HG02943 (cell line): ENCODE measurements around the gene DQX1.
"Not testable (repeated sequence)": the region's sequence is repeated elsewhere in the genome, so short reads cannot be mapped to it uniquely, and the experiment has no call there.

Source experiments
- ATAC-seq: cut with Tn5 transposase; IDR thresholded peaks from one replicate; pipeline ENCODE4 v1.9.1; 2021; ENCODE audit warnings: mild to moderate bottlenecking, low read depth, moderate library complexity; ENCODE audit not compliant: unreplicated experiment

The DQX1 gene, protein sequence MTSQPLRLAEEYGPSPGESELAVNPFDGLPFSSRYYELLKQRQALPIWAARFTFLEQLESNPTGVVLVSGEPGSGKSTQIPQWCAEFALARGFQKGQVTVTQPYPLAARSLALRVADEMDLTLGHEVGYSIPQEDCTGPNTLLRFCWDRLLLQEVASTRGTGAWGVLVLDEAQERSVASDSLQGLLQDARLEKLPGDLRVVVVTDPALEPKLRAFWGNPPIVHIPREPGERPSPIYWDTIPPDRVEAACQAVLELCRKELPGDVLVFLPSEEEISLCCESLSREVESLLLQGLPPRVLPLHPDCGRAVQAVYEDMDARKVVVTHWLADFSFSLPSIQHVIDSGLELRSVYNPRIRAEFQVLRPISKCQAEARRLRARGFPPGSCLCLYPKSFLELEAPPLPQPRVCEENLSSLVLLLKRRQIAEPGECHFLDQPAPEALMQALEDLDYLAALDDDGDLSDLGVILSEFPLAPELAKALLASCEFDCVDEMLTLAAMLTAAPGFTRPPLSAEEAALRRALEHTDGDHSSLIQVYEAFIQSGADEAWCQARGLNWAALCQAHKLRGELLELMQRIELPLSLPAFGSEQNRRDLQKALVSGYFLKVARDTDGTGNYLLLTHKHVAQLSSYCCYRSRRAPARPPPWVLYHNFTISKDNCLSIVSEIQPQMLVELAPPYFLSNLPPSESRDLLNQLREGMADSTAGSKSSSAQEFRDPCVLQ

DNA sequence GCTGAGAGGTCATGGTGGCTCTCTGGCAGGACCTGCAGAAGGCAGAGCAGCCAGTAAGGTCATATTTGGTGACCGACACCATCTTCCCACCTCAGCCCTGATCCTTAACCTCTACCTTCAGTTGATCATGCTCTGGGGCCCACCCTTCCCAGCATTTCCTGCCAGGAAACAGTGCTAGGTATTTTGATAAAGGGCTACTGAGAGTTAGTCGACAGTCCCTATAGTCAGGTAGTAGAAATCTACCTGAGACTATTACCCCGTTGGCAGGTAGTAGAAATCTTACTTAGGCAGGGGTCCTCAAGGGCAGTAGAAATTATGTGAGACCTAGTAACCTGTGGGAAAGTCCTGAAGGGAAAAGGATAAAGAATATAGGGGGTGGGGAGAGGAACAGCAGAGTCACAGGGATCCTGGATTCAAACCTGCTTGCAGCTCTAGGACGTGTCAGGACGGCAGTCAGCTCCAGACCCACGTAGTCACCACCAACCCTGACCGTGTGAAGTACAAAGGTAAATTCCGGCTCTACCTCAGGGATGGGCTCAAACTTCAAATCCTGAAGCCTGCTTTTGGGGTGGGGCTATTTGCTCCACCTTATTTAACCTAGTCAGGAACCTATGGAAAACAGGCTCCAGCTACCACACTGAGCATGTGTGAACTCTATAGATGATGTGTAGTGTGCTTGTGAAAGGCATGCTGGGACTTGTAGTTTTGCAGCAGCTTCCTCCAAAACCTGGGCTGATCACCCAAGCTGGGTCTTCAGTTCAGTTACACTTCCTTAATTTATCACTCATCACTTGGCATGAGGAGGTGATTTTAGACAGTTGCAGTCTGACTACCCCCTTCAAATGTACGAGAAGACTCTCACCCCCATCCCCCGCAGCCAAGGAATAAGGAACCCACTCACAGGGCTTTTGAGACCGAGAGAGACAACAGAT lies at the start of gene DQX1:
Gene DQX1 (minus strand): TSS at position 515 of the 932 bp plus-strand sequence. CDS start 502 bp downstream, at position 13.
- ATAC-seq, result no peak

DNA sequence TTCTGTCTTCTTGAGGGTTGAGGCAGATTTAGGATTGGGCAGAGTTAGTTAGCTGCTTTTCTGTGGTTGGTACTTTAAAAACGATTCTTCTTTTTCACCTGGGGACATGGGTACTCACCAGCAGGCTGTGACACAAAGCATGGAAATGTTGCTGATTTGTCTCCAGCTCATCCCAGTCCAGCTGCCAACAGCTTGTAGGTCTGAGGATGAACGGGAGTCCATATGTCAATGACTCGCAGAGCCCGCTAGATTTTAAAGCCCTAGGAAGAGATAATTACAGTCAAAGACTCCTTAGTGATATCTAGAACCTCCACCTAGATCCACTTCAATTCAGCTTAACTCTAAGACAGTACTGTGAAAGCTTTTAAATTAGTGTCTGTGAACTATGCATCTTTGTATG lies 49.3 kb upstream of the DQX1 start:
- no peak for ATAC-seq

DNA sequence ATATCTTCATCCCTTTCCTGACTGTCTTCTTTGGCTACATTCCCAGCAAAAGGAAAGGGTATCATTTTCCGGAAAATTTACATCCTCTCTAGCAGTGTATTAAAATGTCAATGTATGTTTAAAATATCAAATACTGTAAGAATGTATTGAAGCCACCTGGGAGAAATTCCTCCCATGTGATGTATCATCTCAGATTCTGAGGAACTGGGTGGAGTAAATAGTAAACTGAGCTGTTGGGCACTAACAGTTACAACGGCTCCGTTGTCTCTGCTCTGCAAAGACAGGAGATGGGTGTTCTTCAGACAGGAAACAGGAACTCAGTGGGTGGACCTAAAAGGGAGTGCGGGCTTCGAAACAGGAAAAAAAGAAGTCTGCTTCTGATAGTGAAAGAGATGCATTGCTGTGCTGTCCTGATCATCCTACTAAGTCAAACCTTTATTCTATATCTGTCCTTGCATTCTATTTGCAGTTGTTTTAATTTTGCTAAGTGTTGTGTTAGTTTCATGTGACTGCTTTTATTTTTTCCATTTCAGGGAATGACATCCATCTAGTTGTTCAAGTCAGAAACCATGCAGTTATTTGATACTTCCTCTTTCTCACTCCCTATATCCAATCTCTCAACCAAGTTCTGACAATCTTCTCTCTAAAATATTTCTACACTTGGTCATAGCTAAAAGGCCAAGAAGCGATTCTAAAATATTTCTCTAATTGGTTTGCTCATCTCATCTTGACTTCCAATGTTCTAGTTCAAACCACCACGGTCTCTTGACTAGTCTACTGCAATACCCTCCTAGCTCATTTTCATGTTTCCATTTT lies 47.9 kb upstream of the DQX1 start:
- no peak for ATAC-seq

DNA sequence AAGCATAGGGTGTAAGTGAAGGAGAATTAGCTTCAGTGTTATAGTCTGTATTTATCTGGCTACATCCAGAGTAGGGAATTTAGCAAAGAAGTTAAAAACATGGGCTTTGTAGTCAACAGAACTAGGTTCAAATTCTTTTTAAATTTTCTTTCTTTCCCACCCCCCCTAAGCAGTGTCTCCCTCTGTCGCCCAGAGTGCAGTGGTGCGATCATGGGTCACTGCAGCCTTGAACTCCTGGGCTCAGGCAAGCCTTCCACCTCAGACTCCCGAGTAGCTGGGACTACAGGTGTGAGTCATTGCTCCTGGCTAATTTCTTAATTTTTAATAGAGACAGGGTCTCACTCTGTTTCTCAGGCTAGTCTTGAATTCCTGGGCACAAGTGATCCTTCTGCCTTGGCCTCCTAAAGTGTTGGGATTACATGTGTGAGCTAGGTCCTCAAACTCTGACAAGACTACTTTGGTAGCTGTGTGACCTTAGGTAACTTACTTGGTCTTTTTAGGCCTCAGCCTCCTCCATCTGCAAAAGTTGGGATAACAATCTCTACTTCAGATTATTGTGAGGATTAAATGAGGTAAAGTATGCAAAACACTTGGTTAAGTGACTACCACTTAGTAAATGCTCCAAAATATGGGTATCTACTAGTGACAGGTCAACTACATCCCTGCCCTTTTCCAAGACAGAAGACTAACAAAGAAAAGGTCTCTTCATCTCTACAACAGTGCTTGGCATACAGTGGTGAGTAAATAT lies 46.3 kb upstream of the DQX1 start:
- no peak for ATAC-seq

DNA sequence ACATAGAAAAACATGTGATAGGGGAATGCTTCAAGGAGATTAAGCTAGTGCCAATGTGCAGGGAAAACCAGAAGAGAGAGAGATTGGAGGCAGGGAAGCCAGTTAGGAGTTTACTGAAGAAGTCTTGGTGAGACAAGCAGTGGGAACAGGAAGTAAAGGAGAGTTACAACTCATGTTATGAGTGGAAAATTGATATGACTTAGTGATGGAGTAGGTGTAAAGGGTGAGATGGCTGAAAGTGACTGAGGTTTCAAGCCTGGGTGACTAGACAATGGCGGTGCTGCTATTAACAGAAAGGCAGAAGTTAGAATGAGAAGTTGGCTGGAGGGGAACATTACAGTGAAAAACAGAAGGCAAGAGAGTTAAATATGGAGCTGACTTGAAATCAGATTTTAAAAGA lies 45.0 kb upstream of the DQX1 start:
- ATAC-seq, result no peak

DNA sequence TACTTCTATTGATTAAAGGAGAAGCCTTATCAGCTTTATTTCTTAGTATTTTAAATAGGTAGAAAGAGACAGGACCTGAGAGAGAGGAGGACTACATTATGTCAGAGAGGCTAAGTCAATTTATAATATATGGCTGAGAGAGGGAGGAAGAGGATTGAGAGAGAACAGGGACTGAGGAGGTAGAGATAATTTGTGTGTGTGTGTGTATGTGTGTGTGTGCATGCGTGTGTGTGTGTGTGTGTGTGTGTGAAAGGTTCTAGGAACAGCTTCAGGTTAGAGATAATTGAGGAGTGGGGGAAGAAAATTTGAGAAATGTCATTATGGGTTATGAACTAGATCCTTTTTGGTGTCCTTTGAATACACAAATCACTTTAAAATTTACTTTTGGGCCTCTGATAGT lies 43.7 kb upstream of the DQX1 start:
- no peak for ATAC-seq

DNA sequence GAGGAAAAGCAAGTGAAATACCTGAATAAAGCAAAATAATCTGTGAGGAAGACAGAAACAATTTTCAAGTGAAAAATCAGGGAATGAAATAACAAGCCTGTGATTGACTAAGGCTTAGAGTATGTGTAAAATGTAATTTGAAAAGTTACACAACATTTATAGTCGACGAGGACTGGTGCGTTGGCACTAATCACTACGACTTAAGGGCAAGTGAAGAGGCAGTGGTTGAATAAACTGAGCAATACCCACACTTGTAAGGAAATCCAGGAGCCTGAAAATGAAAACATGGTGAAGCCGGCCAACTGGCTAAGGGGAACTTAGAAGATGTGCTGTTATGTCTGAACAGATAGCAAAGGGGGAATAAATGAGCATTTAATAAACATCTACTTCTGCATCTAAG lies 41.9 kb upstream of the DQX1 start:
- no peak for ATAC-seq

DNA sequence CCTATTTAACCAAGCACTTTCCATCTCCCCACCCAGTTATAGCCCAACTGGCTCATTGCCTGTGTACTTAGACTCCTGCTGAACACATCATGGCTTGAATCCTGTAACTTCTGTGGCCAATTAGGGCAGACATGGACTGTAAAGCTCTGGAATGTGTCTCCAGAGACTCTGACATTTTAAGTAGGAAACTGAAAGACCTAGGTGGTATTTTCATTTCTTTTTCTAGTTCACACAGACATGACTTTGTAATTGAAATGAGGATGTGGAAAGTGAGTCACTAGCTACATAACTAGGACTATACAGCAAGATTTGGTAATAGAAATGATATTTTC lies 40.7 kb upstream of the DQX1 start:
- no peak for ATAC-seq

DNA sequence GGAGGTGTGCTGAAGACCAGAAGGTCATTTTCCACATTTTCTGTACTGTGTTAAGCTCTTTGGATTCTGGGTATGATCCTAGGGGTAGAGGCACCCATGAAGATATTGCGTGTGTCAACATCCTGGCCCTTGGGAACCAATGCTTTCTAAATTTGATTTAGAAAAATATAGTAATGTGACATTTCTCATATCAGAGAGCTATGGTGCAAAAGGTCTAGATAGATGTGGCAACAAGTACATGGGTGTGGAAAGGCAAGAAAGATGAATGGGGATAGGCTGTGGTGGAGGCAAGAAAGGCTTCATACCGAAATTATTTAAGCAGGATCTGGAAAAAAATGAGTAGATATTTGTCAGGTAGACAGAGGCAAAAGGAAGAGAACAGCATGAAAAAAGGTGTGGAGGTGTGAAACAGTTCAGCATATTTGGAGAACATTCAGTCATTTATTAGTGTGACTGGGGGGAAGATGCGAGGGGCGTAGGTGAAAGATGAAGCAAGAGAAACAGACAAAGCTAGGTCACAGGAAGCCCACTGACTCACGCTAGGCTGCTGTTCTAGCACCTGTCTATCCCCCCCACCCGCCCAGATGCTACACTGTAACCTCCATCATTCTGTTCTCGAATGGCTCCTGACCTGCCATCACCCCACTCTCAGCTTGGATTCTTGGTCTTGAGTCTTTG lies 40.2 kb upstream of the DQX1 start:
- ATAC-seq, result no peak

DNA sequence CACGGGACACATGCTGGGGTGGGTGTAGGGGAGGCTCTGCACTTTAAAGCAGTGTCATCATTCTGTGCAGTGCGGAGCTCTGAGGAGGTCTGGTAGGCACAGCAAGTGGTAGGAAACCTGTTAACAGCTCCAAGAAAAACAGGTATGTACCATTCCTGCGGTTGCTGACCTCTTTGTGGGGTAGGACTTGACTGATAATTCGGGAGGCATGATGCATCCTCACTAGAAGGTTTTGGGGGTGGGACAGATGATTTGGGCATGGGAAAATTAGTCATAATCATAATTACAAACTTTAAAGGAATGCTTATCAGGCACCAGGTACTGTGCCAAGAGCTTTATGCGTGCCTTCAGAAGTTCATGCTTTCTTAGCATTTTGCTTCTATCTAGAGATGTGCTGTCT lies 38.2 kb upstream of the DQX1 start:
- ATAC-seq, result no peak

DNA sequence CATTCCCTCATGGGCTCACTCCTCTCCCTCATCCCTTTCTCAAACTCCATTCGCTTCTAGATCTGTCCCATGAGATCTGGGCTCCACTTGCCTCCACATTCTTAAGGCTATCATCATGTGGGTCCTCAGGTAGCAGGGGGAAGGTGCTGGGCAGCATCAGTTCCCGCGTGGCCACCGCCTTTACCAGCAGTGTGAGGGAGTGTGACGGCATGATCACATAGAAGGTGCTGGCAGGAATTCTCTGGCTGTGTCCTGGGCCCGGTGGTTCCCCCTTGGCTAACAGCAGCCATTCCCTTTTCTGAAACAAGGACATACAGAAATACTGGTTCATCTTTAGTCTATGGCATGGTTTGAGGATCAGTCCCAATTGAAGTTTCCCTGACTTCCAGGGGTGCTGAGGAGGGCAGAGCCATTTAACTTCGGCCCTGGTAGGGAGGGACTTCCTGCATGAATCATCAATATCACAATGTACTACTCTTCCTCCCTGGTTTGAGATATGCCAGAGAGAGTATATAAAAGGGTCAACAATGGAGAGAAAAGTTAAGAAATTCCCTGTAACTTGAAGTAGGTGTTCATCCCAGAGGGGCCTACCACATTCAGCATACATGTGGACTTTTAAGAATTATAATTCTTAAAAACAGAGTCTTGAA lies 36.2 kb upstream of the DQX1 start:
- no peak for ATAC-seq

DNA sequence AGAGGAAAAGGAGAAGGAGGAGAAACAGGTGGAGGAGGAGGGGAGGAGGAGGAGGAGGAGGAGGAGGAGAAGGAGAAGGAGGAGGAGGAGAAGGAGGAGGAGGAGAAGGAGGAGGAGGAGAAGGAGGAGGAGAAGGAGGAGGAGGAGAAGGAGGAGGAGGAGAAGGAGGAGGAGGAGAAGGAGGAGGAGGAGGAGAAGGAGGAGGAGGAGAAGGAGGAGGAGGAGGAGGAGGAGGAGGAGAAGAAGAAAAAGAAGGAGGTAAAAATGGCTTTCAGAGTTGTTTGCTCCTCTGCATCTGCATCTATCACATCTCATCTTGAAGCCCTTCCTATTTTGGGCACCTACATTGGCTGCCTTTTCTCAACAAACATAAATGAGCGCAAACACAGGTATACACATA lies 35.0 kb upstream of the DQX1 start:
- not testable (repeated sequence) for ATAC-seq

DNA sequence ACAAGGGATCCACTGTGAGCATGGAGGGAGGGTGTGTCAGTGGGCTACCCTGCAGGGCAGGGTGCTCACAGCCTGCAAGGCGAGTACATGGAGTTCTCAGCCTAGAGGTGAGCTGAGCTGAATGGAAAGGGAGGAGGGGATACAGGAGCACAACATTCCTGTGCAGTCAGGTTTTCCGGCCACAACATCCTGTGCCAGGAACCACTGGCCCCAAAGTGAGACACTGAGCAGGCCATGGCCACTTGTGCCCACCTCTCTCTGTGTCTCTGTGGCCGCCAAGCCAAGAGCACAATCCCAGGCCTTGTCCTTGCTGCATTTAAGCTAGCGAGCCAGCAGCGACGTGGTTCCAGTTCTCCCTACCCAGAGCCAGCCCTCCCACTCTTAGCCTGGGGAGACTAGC lies 34.6 kb upstream of the DQX1 start:
- ATAC-seq, result no peak

DNA sequence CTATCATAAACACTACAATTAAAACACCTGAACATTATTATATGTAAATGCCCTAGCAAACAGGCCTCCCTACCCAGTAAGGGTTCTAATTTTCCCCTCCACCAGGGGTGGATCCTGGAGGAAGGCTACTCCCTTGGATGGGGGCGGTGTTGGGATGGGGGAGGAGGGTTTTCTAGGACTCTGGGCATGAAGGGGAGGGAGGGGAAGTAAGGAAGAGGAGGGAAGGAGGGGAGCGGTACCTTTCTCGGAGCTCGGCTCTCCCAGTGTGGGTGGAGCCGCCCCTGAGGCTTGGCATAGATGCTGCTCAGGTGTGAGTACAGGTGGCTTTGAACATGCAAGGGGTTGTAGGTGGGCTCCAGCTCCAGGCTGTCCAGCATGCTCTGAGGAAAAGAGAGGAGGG lies 33.9 kb upstream of the DQX1 start:
- no peak for ATAC-seq

DNA sequence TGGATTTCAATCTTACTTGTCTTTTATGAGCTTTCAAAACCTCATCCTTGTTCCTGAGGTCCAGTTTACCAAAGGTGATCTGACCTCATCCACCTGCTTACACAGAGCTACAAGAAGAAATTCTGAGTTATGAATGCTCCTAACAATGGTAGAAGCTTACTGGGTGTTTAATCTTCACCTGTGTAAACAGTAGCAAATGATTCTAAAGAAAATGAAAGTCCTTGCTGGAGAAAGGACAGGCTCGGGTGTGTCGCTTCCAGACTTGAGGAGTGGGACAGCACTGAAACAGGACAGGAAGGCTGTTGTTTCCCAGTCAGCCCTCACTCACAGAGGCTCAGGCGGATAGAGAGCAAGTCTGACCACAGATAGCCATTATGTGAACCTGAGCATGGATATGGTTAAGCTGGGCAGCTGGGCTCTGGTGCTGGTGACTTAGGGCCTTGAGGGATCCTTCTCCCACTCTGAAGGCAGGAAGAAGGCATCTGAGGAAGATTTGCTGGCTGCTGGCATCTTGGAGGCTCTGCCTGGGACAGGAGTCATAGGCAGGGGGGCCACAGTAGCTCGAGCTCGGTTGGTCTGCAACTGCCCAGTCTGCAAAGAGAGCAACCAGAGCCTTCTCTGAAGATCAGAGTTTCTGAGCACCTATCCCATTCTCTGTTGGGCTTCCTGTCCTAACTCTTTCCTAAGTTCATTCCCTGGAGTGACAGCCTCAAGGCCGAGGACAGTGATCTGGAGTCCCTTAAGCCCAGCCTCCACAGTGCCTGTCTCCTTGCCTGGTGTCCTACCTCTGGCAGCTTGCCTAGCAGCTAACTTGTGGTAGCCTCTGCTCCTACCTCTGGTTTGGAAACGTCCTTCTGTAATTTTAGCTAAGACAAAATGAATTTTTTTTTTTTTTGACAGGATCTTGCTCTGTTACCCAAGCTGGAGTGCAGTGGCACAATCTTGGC lies 32.5 kb upstream of the DQX1 start:
- no peak for ATAC-seq

DNA sequence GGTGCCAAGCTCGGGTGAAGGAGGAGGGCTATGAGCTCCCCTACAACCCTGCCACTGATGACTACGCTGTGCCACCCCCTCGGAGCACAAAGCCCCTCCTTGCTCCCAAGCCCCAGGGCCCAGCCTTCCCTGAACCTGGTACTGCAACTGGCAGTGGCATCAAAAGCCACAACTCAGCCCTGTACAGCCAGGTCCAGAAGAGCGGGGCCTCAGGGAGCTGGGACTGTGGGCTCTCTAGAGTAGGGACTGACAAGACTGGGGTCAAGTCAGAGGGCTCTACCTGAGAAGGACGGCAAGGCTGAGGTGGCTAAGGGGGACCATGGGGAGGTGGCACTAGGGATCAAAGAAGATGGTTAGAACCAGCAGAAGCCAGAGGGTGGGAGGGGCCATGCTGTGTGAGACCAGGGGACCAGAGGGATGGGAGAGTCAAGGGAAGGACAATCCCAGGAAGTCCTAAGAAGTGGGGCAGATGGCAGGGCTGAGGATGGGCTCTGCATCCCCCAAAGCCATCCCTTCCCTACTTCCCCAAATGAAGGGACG lies 30.9 kb upstream of the DQX1 start:
- no peak for ATAC-seq

DNA sequence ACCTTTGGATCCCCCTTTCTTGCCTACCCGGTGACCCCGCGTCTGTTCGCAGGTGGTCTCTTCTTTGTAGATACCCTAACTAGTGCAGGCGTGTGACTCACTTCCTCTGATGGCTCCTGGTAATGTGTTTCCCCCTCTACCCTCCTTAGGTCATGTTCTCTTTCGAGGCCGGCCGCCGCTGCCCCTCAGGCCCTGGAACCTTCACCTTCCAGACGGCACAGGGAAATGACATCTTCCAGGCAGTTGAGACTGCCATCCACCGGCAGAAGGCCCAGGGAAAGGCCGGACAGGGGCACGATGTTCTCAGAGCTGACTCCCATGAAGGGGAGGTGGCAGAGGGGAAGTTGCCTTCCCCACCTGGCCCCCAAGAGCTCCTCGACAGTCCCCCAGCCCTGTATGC lies 30.1 kb upstream of the DQX1 start:
- ATAC-seq, result no peak
